HG03066 (cell line): ENCODE measurements around the gene SGSH.

Source experiments
- ATAC-seq: cut with Tn5 transposase; IDR thresholded peaks from one replicate; pipeline ENCODE4 v1.9.1; 2021; ENCODE audit warnings: low read depth; ENCODE audit not compliant: unreplicated experiment

Gene SGSH

GRCh38 chr17:80163336-80163735 lies 56.8 kb downstream of the SGSH start:
- no peak for ATAC-seq

- no peak for ATAC-seq
Measured at GRCh38 chr17:80160536-80160935, 59.6 kb downstream of the SGSH start.
